H9 (cell line): ENCODE results near the gene C17orf75. TPM values are rescaled to one million over a fixed set of nuclear protein-coding genes. Genes with fewer than 3 reads are reported as not detected.

ENCODE experiments used
- DNase-seq: peaks from one replicate; pipeline ENCODE4 v3.0.0-alpha.2; 2017
- H2AFZ ChIP-seq: one replicate; pipeline ENCODE4 v1.6.1; 2013; ENCODE audit warnings: mild to moderate bottlenecking, low read length, control low read depth, moderate library complexity
- H2AK5ac ChIP-seq: 2 replicates; pipeline ENCODE4 v1.6.1; 2013; ENCODE audit warnings: low read length, control low read depth, mixed read lengths; ENCODE audit not compliant: insufficient read length
- H2BK120ac ChIP-seq: one replicate; pipeline ENCODE4 v1.6.1; 2013; ENCODE audit warnings: low read depth, mild to moderate bottlenecking, low read length, control low read depth, inconsistent platforms; ENCODE audit not compliant: poor library complexity, severe bottlenecking
- H2BK12ac ChIP-seq: 2 replicates; pipeline ENCODE4 v1.6.1; 2013; ENCODE audit warnings: low read length, control low read depth, mixed read lengths, low read depth; ENCODE audit not compliant: insufficient read length
- H2BK15ac ChIP-seq: 2 replicates; pipeline ENCODE4 v1.6.1; 2013; ENCODE audit warnings: low read depth, low read length, control low read depth
- H2BK20ac ChIP-seq: one replicate; pipeline ENCODE4 v1.6.1; 2013; ENCODE audit warnings: low read depth, mild to moderate bottlenecking, low read length, control low read depth, inconsistent platforms; ENCODE audit not compliant: poor library complexity, severe bottlenecking
- H2BK5ac ChIP-seq: 2 replicates; pipeline ENCODE4 v1.6.1; 2013; ENCODE audit warnings: low read length, control low read depth, mixed read lengths; ENCODE audit not compliant: insufficient read length
- H3K14ac ChIP-seq: 2 replicates; pipeline ENCODE4 v1.6.1; 2013; ENCODE audit warnings: low read length, control low read depth; ENCODE audit not compliant: insufficient read depth
- H3K18ac ChIP-seq: 2 replicates; pipeline ENCODE4 v1.6.1; 2013; ENCODE audit warnings: low read depth, mild to moderate bottlenecking, mixed read lengths, low read length, control low read depth; ENCODE audit not compliant: insufficient read length
- H3K23ac ChIP-seq: 2 replicates; pipeline ENCODE4 v1.6.1; 2013; ENCODE audit warnings: low read length, control low read depth, mixed read lengths, low read depth; ENCODE audit not compliant: insufficient read length
- H3K23me2 ChIP-seq: 2 replicates; pipeline ENCODE4 v1.6.1; 2013; ENCODE audit warnings: low read depth, mild to moderate bottlenecking, mixed read lengths, low read length, control low read depth; ENCODE audit not compliant: insufficient read length, poor library complexity, severe bottlenecking
- H3K27ac ChIP-seq: 2 replicates; pipeline ENCODE4 v1.5.1; 2013; ENCODE audit warnings: low read length, control low read depth, mixed read lengths, low read depth; ENCODE audit not compliant: insufficient read length
- H3K27me3 ChIP-seq: 2 replicates; pipeline ENCODE4 v1.6.1; 2013; ENCODE audit warnings: low read length, control low read depth, inconsistent platforms; ENCODE audit not compliant: insufficient read depth
- H3K4ac ChIP-seq: 2 replicates; pipeline ENCODE4 v1.6.1; 2013; ENCODE audit warnings: low read depth, mild to moderate bottlenecking, control low read depth, inconsistent platforms, low read length, moderate library complexity
- H3K4me1 ChIP-seq: 2 replicates; pipeline ENCODE4 v1.6.1; 2013; ENCODE audit warnings: low read length, control low read depth, inconsistent platforms; ENCODE audit not compliant: insufficient read depth
- H3K4me2 ChIP-seq: 2 replicates; pipeline ENCODE4 v1.6.1; 2013; ENCODE audit warnings: low read length, control low read depth, mixed read lengths; ENCODE audit not compliant: insufficient read length, insufficient read depth
- H3K56ac ChIP-seq: 2 replicates; pipeline ENCODE4 v1.6.1; 2013; ENCODE audit warnings: low read depth, mild to moderate bottlenecking, mixed read lengths, low read length, control low read depth; ENCODE audit not compliant: insufficient read length
- H3K79me1 ChIP-seq: 2 replicates; pipeline ENCODE4 v1.6.1; 2013; ENCODE audit warnings: low read depth, mild to moderate bottlenecking, moderate library complexity, low read length, control low read depth, inconsistent platforms; ENCODE audit not compliant: insufficient read depth, poor library complexity, severe bottlenecking
- H3K79me2 ChIP-seq: 2 replicates; pipeline ENCODE4 v1.6.1; 2013; ENCODE audit warnings: low read length, control low read depth, inconsistent platforms; ENCODE audit not compliant: insufficient read depth
- H3K9ac ChIP-seq: 2 replicates; pipeline ENCODE4 v1.6.1; 2013; ENCODE audit warnings: low read length, control low read depth, mixed read lengths; ENCODE audit not compliant: insufficient read length; ENCODE audit errors: extremely low read depth
- H3K9me3 ChIP-seq: one replicate; pipeline ENCODE4 v1.6.1; 2013; ENCODE audit warnings: low read depth, low read length, inconsistent platforms; ENCODE audit not compliant: control insufficient read depth
- H3T11ph ChIP-seq: one replicate; pipeline ENCODE4 v1.6.1; 2013; ENCODE audit warnings: mild to moderate bottlenecking, low read length, control low read depth, inconsistent platforms
- H4K20me1 ChIP-seq: one replicate; pipeline ENCODE4 v1.6.1; 2013; ENCODE audit not compliant: control insufficient read depth, insufficient read length, insufficient read depth
- H4K5ac ChIP-seq: 2 replicates; pipeline ENCODE4 v1.6.1; 2013; ENCODE audit warnings: low read depth, mild to moderate bottlenecking, mixed read lengths, low read length, control low read depth; ENCODE audit not compliant: insufficient read length
- H4K8ac ChIP-seq: replicated peaks from 2 replicates; pipeline ENCODE4 v1.6.1; 2013; ENCODE audit warnings: low read length, control low read depth, mixed read lengths, low read depth; ENCODE audit not compliant: insufficient read length
- H4K91ac ChIP-seq: 2 replicates; pipeline ENCODE4 v1.6.1; 2013; ENCODE audit warnings: low read depth, mild to moderate bottlenecking, moderate library complexity, mixed read lengths, low read length, control low read depth; ENCODE audit not compliant: insufficient read length
- H3K27ac Mint-ChIP-seq, 3 experiments: 2 replicates in 2 of 3; 3 replicates in 1 of 3; pipeline ENCODE4 v1.8.0; 2020 to 2021; ENCODE audit warnings: mixed read lengths in 3 of 3, mild to moderate bottlenecking in 1 of 3, moderate library complexity in 1 of 3
- H3K27me3 Mint-ChIP-seq: 2 replicates; pipeline ENCODE4 v1.8.0; 2021; ENCODE audit warnings: low read depth, mild to moderate bottlenecking, moderate library complexity, mixed read lengths
- H3K36me3 Mint-ChIP-seq, 3 experiments: 2 replicates in 2 of 3; 3 replicates in 1 of 3; pipeline ENCODE4 v1.8.0; 2020 to 2021; ENCODE audit warnings: low read depth in 3 of 3, mixed read lengths in 3 of 3; ENCODE audit not compliant: insufficient read depth in 1 of 3
- H3K4me1 Mint-ChIP-seq, 2 experiments: 2 replicates each; pipeline ENCODE4 v1.8.0; 2020; ENCODE audit warnings: mixed read lengths in 2 of 2
- H3K4me3 Mint-ChIP-seq, 2 experiments: 2 replicates in 1 of 2; 3 replicates in 1 of 2; pipeline ENCODE4 v1.8.0; 2020 to 2021; ENCODE audit warnings: mild to moderate bottlenecking in 2 of 2, mixed read lengths in 2 of 2, moderate library complexity in 1 of 2
- H3K9me3 Mint-ChIP-seq, 2 experiments: 2 replicates in 1 of 2; 3 replicates in 1 of 2; pipeline ENCODE4 v1.8.0; 2020; ENCODE audit warnings: mild to moderate bottlenecking in 2 of 2, mixed read lengths in 2 of 2, moderate library complexity in 1 of 2
- WGBS: extraction: QIAGEN DNeasy Blood & Tissue Kit; methylation state at CpG from one replicate; pipeline ENCODE4 v1.1.7; 2013; ENCODE audit warnings: missing lambda C conversion rate, low lambda C conversion rate, mixed read lengths; ENCODE audit not compliant: insufficient read length; ENCODE audit errors: extremely low coverage; 5-methylcytosine and 5-hydroxymethylcytosine counted together
- total RNA-seq: library from RNA; stranded (reverse); gene quantifications from 2 replicates; pipeline ENCODE4 v1.2.1, GENCODE V29; 2021
- TF ChIP-seq, protein P1 (sequence below): fragments of 200-600 bp; sonication (generic); conservative IDR thresholded peaks from 3 replicates; pipeline ENCODE4 v1.8.0; 2021; ENCODE audit warnings: antibody characterized with exemption, mild to moderate bottlenecking

C17orf75 gene
- total RNA-seq, 1 experiment from 2014 or later: 40.4 TPM

DNA sequence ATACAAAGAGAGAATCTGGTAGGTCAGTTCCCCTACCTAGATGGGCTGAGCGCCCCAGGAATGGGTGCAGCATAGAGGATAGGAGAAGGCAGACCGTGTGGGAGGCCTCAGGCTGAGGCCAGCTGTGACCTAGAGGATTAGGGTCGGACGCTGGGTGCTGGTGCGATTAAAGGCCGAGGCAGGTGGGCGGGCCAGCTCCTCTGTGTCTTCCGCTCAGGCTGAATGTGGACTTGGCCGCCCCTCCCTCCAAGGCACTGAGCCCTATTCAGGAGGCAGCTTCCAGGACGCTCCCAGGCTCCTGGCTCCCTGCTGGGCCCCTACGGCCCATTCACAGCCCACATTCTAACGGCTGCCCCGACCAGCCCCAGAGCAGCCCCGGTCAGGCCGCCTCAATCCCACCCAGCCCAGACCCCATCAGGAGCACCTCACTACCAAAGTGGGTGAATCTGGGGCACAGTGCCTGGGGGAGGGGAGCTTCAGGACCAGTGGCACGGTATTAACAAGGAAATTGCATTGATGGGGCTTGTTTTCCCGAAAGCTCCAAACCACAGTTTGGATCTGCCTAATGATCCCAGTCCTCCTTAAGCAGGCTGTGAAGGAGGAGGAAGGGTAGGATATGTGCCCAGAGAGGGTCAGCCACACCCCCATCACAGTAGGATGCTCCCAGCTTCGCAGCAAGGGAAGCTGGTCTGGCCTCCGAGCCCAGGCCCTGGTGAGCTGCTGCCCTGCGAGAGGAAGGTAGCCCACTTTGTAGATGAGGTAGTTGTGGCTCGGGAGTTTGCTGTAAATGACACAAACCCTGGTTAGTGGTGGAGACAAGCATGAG lies 61.9 kb downstream of the C17orf75 start:
- peaks cover 2 to 13% (median 4%) of the 10 kb centered on the region in 3 experiments; a peak in 5 of 7 replicates for H3K36me3 Mint-ChIP-seq
- H3K27me3 ChIP-seq: no peaks in the 10 kb centered on the region
- H3K9ac ChIP-seq: no peak overlapping the region
- H4K91ac ChIP-seq: no peak overlapping the region
- no peaks in the 10 kb centered on the region for H3K9me3 ChIP-seq
- no peak overlapping the region for H4K8ac ChIP-seq
- no peak overlapping the region for H3K56ac ChIP-seq
- peak overlapping the region; percentile 66 to 97 (median 90) for H3K27ac Mint-ChIP-seq
- H2AK5ac ChIP-seq: no peak overlapping the region
- no peak overlapping the region for H4K5ac ChIP-seq
- H2BK120ac ChIP-seq: no peak overlapping the region
- H3K23ac ChIP-seq: no peak overlapping the region
- peaks cover 10% of the 10 kb centered on the region for H3K4me1 ChIP-seq
- H3K23me2 ChIP-seq: no peaks in the 10 kb centered on the region
- H2AFZ ChIP-seq: no peak overlapping the region
- no peak overlapping the region for H3K18ac ChIP-seq
- TF ChIP-seq, protein P1, sequence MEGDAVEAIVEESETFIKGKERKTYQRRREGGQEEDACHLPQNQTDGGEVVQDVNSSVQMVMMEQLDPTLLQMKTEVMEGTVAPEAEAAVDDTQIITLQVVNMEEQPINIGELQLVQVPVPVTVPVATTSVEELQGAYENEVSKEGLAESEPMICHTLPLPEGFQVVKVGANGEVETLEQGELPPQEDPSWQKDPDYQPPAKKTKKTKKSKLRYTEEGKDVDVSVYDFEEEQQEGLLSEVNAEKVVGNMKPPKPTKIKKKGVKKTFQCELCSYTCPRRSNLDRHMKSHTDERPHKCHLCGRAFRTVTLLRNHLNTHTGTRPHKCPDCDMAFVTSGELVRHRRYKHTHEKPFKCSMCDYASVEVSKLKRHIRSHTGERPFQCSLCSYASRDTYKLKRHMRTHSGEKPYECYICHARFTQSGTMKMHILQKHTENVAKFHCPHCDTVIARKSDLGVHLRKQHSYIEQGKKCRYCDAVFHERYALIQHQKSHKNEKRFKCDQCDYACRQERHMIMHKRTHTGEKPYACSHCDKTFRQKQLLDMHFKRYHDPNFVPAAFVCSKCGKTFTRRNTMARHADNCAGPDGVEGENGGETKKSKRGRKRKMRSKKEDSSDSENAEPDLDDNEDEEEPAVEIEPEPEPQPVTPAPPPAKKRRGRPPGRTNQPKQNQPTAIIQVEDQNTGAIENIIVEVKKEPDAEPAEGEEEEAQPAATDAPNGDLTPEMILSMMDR: no peak
- no peak overlapping the region for H3K14ac ChIP-seq
- H3K4me1 Mint-ChIP-seq: peaks cover 54 to 73% of the 10 kb centered on the region in 2 experiments
- H4K20me1 ChIP-seq: no peaks in the 10 kb centered on the region
- H2BK20ac ChIP-seq: no peak overlapping the region
- H2BK15ac ChIP-seq: no peak overlapping the region
- peak overlapping the region; percentile 1 for H3K4me2 ChIP-seq
- H2BK12ac ChIP-seq: no peak overlapping the region
- H3K4me3 Mint-ChIP-seq: peak overlapping the region; percentile 33 to 57; a peak in 3 of 5 replicates
- DNase-seq: peak; percentile 91
- peaks cover 25% of the 10 kb centered on the region for H3K27me3 Mint-ChIP-seq
- no peaks in the 10 kb centered on the region for H3K79me2 ChIP-seq
- no peak overlapping the region for H3K4ac ChIP-seq
- H3T11ph ChIP-seq: no peak overlapping the region
- no CpG with 5 or more reads among the region's 21 CpGs for WGBS
- no peak overlapping the region for H3K27ac ChIP-seq
- no peaks in the 10 kb centered on the region for H3K9me3 Mint-ChIP-seq
- H2BK5ac ChIP-seq: no peak overlapping the region
- H3K79me1 ChIP-seq: no peaks in the 10 kb centered on the region
